Activated CD8-positive, alpha-beta memory T cell treated with anti-CD3 and anti-CD28 coated beads for 24 hours (primary cell): ENCODE measurements around the gene ANKRD30A.
"Not testable (repeated sequence)": the region's sequence is repeated elsewhere in the genome, so short reads cannot be mapped to it uniquely, and the experiment has no call there.

Experiments used
- DNase-seq: peaks from one replicate; pipeline ENCODE4 v3.0.0-alpha.2; 2020

ANKRD30A gene

GRCh38 chr10:37263304-37263703, 137.9 kb downstream of the ANKRD30A start:
- no peak for DNase-seq

GRCh38 chr10:37268266-37268665, 142.9 kb downstream of the ANKRD30A start:
- DNase-seq = no peak

GRCh38 chr10:37269554-37270256, 144.3 kb downstream of the ANKRD30A start:
- no peak for DNase-seq

GRCh38 chr10:37275216-37275777, 149.9 kb downstream of the ANKRD30A start:
- no peak for DNase-seq

GRCh38 chr10:37285063-37285462, 159.7 kb downstream of the ANKRD30A start:
- no peak for DNase-seq

GRCh38 chr10:37289833-37290464, 164.6 kb downstream of the ANKRD30A start:
- DNase-seq = no peak

GRCh38 chr10:37301271-37301670, 175.9 kb downstream of the ANKRD30A start:
- DNase-seq = no peak

- DNase-seq = no peak
Observed at GRCh38 chr10:37304036-37304435, 178.6 kb downstream of the ANKRD30A start.

GRCh38 chr10:37314350-37314749, 189.0 kb downstream of the ANKRD30A start:
- DNase-seq = no peak

- no peak for DNase-seq
Observed at GRCh38 chr10:37314862-37315261, 189.5 kb downstream of the ANKRD30A start.

GRCh38 chr10:37344413-37344812, 219.0 kb downstream of the ANKRD30A start:
- no peak for DNase-seq

- no peak for DNase-seq
Observed at GRCh38 chr10:37379991-37380390, 254.6 kb downstream of the ANKRD30A start.

- DNase-seq = no peak
Observed at GRCh38 chr10:37381271-37381670, 255.9 kb downstream of the ANKRD30A start.

- no peak for DNase-seq
Observed at GRCh38 chr10:37384923-37385322, 259.5 kb downstream of the ANKRD30A start.

- DNase-seq = no peak
Observed at GRCh38 chr10:37390926-37391325, 265.5 kb downstream of the ANKRD30A start.

- not testable (repeated sequence) for DNase-seq
Observed at GRCh38 chr10:37400774-37401173, 275.4 kb downstream of the ANKRD30A start.

- DNase-seq = no peak
Observed at GRCh38 chr10:37401225-37401624, 275.8 kb downstream of the ANKRD30A start.

GRCh38 chr10:37403776-37404175, 278.4 kb downstream of the ANKRD30A start:
- no peak for DNase-seq
